Adrenal gland (tissue), 12 donors: ENCODE data around the gene HTRA3. TPM values are rescaled to one million over a fixed set of nuclear protein-coding genes. Genes with fewer than 3 reads are reported as not detected.

Experiments used
- DNase-seq, 7 donors: peaks; one replicate each; pipeline ENCODE4 v3.0.0-alpha.2; 2019 to 2020
- H3K27ac ChIP-seq, 5 donors: fragments of 200-600 bp; sonication (generic) in 4 of 5; 1 replicate in 3 of 5; 2 replicates in 2 of 5; pipeline versions ENCODE4 v1.5.1 to v1.8.0; 2016 to 2020; ENCODE audit warnings: mild to moderate bottlenecking in 1 of 5
- H3K27me3 ChIP-seq: fragments of 200-600 bp; 2 replicates; pipeline ENCODE4 v1.8.0; 2021
- H3K36me3 ChIP-seq, 2 donors: fragments of 200-600 bp; replicated peaks in 1 of 2; 1 replicate in 1 of 2; 2 replicates in 1 of 2; pipeline versions ENCODE4 v1.5.1 to v1.8.0; 2018 to 2022
- H3K4me1 ChIP-seq, 2 donors: fragments of 200-600 bp; replicated peaks in 1 of 2; 1 replicate in 1 of 2; 2 replicates in 1 of 2; pipeline versions ENCODE4 v1.5.1 to v1.8.0; 2018 to 2021
- H3K4me3 ChIP-seq, 4 donors: fragments of 200-600 bp; sonication (generic) in 3 of 4; one replicate each; pipeline ENCODE4 v1.5.1; 2016 to 2018
- H3K9me3 ChIP-seq, 3 donors: fragments of 200-600 bp; sonication (generic) in 1 of 3; replicated peaks in 1 of 3; 1 replicate in 2 of 3; 2 replicates in 1 of 3; pipeline versions ENCODE4 v1.5.1 to v1.8.0; 2016 to 2021
- POLR2A ChIP-seq, 2 donors: fragments of 450-650 bp; IDR thresholded peaks; one replicate each; pipeline ENCODE4 v1.6.1; 2017; ENCODE audit warnings: antibody characterized with exemption in 2 of 2, mild to moderate bottlenecking in 2 of 2, moderate library complexity in 1 of 2
- WGBS, 4 donors: extraction: QIAGEN DNeasy Blood & Tissue Kit in 2 of 4; methylation state at CpG; one replicate each; pipeline versions ENCODE4 v1.1.5 to v1.1.7; 2013 to 2017; 5-methylcytosine and 5-hydroxymethylcytosine counted together
- intact Hi-C, 2 donors: fragments of 100-400 bp; cut with DNase I; formaldehyde crosslinking; loops; one replicate each; pipeline versions ENCODE4 v1.14.1 to v1.15.0; 2022 to 2023
- polyA plus RNA-seq, 3 donors: library from polyadenylated mRNA; stranded (reverse); fragments of 200-250 nt in 2 of 3; fragments of 350-450 nt in 1 of 3; fragmentation: Illumina TruSeq in 1 of 3; extraction: RNeasy Lipid Tissue Mini Kit (QIAGEN cat#74804) in 1 of 3; gene quantifications; one replicate each; pipeline ENCODE4 v1.2.3, GENCODE V29; 2013 to 2014
- total RNA-seq, 9 donors: library from RNA; depleted of rRNA in 4 of 9; stranded (reverse); fragments of >200 nt in 4 of 9; fragments of 120-200 nt in 1 of 9; fragmentation: NEBNext Ultra II Directional in 1 of 9; extraction: Animal tissue kit (Norgen Biotek cat#: 25700) in 1 of 9; gene quantifications; one replicate each; pipeline versions ENCODE4 v1.1.0 to v1.2.4, GENCODE V29; 2013 to 2023
- TF ChIP-seq, protein P1 (sequence below), 6 experiments: fragments of 450-650 bp in 4 of 6; fragments of 200-600 bp in 2 of 6; sonication (generic) in 1 of 6; IDR thresholded peaks; 1 replicate in 5 of 6; 2 replicates in 1 of 6; pipeline versions ENCODE4 v1.5.1 to v1.8.0; 2016 to 2021; ENCODE audit warnings: antibody characterized with exemption in 6 of 6, mild to moderate bottlenecking in 2 of 6, moderate library complexity in 1 of 6
- donor health status: healthy with polysubstance abuse.
- donor health status: Bipolar disorder and iron deficiency.
- donor health status: DM: yes; HTN: yes; CAD: no.
- donor health status: DM: no; HTN: no; CAD: no.
- donor health status: DM: no; HTN: no; CAD: no.
- donor health status: DM: yes; HTN: yes; CAD: no.

Gene HTRA3
- total and polyA plus RNA-seq, 12 donors = 1.6 to 14.0 (median 4.2) TPM

DNA sequence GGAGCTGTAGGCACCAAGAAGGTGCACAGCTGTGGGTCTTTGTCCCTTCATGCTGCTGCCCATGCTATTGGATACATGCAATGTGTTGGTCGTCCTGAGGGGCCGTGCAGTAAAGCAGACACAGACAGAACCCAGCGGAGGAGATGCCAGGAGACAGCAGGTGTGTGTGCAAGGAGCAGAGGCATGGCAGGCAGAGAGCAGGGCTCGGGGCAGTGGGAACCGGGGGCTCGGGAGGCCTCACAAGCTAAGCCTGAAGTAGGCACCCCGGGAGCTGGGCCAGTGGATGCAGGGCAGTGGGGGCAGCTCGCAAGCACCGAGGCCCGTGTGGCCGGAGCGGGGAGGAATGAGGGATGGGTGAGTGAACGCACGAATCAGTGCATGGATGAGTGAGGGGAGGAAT lies 13.2 kb downstream of the HTRA3 start:
- no peaks in the 10 kb centered on the region for H3K9me3 ChIP-seq
- H3K27ac ChIP-seq = no peak overlapping the region
- WGBS, 4 donors = 91 to 95% (median 91%) methylated on average over 11 to 14 of the region's 14 CpGs
- no peaks in the 10 kb centered on the region for H3K36me3 ChIP-seq
- no peak for DNase-seq
- H3K27me3 ChIP-seq = no peaks in the 10 kb centered on the region
- TF ChIP-seq, protein P1, sequence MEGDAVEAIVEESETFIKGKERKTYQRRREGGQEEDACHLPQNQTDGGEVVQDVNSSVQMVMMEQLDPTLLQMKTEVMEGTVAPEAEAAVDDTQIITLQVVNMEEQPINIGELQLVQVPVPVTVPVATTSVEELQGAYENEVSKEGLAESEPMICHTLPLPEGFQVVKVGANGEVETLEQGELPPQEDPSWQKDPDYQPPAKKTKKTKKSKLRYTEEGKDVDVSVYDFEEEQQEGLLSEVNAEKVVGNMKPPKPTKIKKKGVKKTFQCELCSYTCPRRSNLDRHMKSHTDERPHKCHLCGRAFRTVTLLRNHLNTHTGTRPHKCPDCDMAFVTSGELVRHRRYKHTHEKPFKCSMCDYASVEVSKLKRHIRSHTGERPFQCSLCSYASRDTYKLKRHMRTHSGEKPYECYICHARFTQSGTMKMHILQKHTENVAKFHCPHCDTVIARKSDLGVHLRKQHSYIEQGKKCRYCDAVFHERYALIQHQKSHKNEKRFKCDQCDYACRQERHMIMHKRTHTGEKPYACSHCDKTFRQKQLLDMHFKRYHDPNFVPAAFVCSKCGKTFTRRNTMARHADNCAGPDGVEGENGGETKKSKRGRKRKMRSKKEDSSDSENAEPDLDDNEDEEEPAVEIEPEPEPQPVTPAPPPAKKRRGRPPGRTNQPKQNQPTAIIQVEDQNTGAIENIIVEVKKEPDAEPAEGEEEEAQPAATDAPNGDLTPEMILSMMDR (IDR thresholded peaks at IDR 0.05) = no peak
- no peak for TF ChIP-seq POLR2A (IDR thresholded peaks at IDR 0.05)
- H3K4me3 ChIP-seq = no peak overlapping the region
- intact Hi-C loops = no loop called here
- no peaks in the 10 kb centered on the region for H3K4me1 ChIP-seq

DNA sequence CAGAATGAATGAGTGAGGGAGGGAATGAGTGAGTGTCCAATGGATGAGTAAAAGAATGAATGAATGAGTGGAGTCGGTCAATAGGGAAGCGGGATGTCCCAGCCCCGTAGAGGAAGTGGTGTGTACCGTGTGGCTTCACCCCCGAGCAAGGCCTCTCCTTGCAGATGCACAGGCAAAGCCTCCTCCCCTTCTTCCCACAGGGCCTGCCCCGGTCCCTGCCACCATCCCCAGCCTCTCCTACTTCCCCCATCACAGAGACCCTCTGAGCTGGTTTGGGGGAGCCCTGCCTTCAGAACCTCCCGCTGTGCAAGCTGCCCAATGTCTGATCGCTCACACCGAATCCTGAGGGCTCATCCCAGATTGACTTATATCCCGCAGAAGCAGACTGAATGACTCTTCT lies 13.6 kb downstream of the HTRA3 start:
- no peak for TF ChIP-seq POLR2A (IDR thresholded peaks at IDR 0.05)
- TF ChIP-seq, protein P1 (IDR thresholded peaks at IDR 0.05) = no peak
- WGBS, 4 donors = 52 to 82% (median 78%) methylated on average over 6 to 10 of the region's 10 CpGs
- no peaks in the 10 kb centered on the region for H3K9me3 ChIP-seq
- H3K4me1 ChIP-seq = no peaks in the 10 kb centered on the region
- no peak for DNase-seq
- H3K4me3 ChIP-seq = no peak overlapping the region
- H3K27ac ChIP-seq = no peak overlapping the region
- no peaks in the 10 kb centered on the region for H3K36me3 ChIP-seq
- H3K27me3 ChIP-seq = no peaks in the 10 kb centered on the region
- intact Hi-C loops = no loop called here

DNA sequence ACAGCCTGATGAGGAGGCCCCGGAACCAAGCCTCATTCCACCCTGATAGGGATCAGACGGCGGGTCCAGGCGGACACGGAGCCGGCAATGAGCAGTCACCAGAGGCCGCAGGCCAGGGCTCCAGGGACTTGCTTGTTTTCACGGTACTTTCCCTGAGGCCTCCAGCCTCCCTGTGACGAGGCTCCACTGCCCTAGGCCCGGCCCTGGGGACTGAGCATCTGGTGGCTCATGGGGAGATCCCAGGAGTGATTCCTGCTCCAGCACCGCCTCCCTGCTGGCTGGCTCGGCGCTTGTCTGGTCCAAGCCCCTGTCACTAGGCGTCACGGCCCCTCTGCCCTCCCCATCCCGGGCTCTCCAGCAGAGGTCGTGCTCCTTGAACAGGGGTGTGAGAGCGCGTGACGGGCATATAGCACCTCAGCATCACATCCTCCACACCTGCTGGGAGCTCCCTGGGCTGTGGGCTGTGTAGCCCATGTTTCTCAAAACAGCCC lies 14.1 kb downstream of the HTRA3 start:
- H3K4me1 ChIP-seq = no peaks in the 10 kb centered on the region
- intact Hi-C loops = no loop called here
- WGBS, 4 donors = 83 to 94% (median 87%) methylated on average over 12 to 20 of the region's 20 CpGs

GRCh38 chr4:8284391-8284790 lies 14.8 kb downstream of the HTRA3 start:
- intact Hi-C loops = no loop called here
- H3K27ac ChIP-seq = no peak overlapping the region
- H3K36me3 ChIP-seq = no peaks in the 10 kb centered on the region
- no peak for TF ChIP-seq POLR2A (IDR thresholded peaks at IDR 0.05)
- TF ChIP-seq, protein P1 (IDR thresholded peaks at IDR 0.05) = no peak
- no peaks in the 10 kb centered on the region for H3K4me1 ChIP-seq
- H3K27me3 ChIP-seq = no peaks in the 10 kb centered on the region
- DNase-seq = no peak
- H3K4me3 ChIP-seq = no peak overlapping the region
- no peaks in the 10 kb centered on the region for H3K9me3 ChIP-seq
- 69 to 75% (median 73%) methylated on average over 5 to 11 of the region's 11 CpGs for WGBS, 4 donors

More for the DNA sequence above, 14.1 kb downstream of the HTRA3 start:
- H3K4me3 ChIP-seq = no peak overlapping the region
- DNase-seq = no peak
- H3K27me3 ChIP-seq = no peaks in the 10 kb centered on the region
- no peaks in the 10 kb centered on the region for H3K36me3 ChIP-seq
- no peak for TF ChIP-seq POLR2A (IDR thresholded peaks at IDR 0.05)
- TF ChIP-seq, protein P1 (IDR thresholded peaks at IDR 0.05) = no peak
- no peak overlapping the region for H3K27ac ChIP-seq
- no peaks in the 10 kb centered on the region for H3K9me3 ChIP-seq
